Upper lobe of left lung (tissue), 6 donors: Measurements from ENCODE around the gene JAZF1. TPM values are rescaled to one million over a fixed set of nuclear protein-coding genes. Genes with fewer than 3 reads are reported as not detected.

Source experiments
- ATAC-seq, 2 donors: fragments of 200-7000 bp; cut with Tn5 transposase; one replicate each; pipeline ENCODE4 v1.9.1; 2022; ENCODE audit warnings: mild to moderate bottlenecking in 2 of 2, moderate library complexity in 2 of 2; ENCODE audit not compliant: low FRiP score in 2 of 2
- DNase-seq, 2 donors: peaks; one replicate each; pipeline ENCODE4 v3.0.0-alpha.2; 2019 to 2020
- H3K27ac ChIP-seq, 4 donors: fragments of 200-600 bp; sonication (generic); one replicate each; pipeline ENCODE4 v1.5.1; 2016 to 2019
- H3K27me3 ChIP-seq, 4 donors: fragments of 200-600 bp; sonication (generic); one replicate each; pipeline ENCODE4 v1.5.1; 2017 to 2019
- H3K36me3 ChIP-seq, 4 donors: fragments of 200-600 bp; sonication (generic); one replicate each; pipeline ENCODE4 v1.5.1; 2016 to 2019
- H3K4me1 ChIP-seq, 4 donors: fragments of 200-600 bp; sonication (generic); one replicate each; pipeline ENCODE4 v1.5.1; 2018 to 2019
- H3K4me3 ChIP-seq, 4 donors: fragments of 200-600 bp; sonication (generic); one replicate each; pipeline ENCODE4 v1.5.1; 2017 to 2019; ENCODE audit warnings: mild to moderate bottlenecking in 2 of 4, moderate library complexity in 1 of 4
- H3K9me3 ChIP-seq, 4 donors: fragments of 200-600 bp; sonication (generic); one replicate each; pipeline ENCODE4 v1.5.1; 2018 to 2019
- EP300 ChIP-seq, 4 donors: sonication (generic); formaldehyde crosslinking; IDR thresholded peaks; one replicate each; pipeline ENCODE4 v1.5.1; 2017; ENCODE audit warnings: antibody characterized with exemption in 4 of 4, control low read depth in 2 of 4
- POLR2A ChIP-seq, 4 donors: fragments of 450-650 bp; IDR thresholded peaks; one replicate each; pipeline ENCODE4 v1.5.1; 2016 to 2017; ENCODE audit warnings: antibody characterized with exemption in 4 of 4, mild to moderate bottlenecking in 2 of 4
- POLR2AphosphoS5 ChIP-seq, 2 donors: sonication (generic); formaldehyde crosslinking; IDR thresholded peaks; one replicate each; pipeline ENCODE4 v1.5.1; 2017; ENCODE audit warnings: antibody characterized with exemption in 2 of 2
- WGBS, 2 donors: methylation state at CpG; one replicate each; pipeline ENCODE4 v1.1.5; 2017 to 2018; 5-methylcytosine and 5-hydroxymethylcytosine counted together
- total RNA-seq, 6 donors: library from RNA; depleted of rRNA in 4 of 6; stranded (reverse); fragments of >200 nt in 4 of 6; gene quantifications; one replicate each; pipeline versions ENCODE4 v1.1.0 to v1.2.1, GENCODE V29; 2016 to 2021
- TF ChIP-seq, protein P1 (sequence below), 6 experiments: fragments of 450-650 bp in 4 of 6; fragments of 200-600 bp in 2 of 6; sonication (generic) in 2 of 6; IDR thresholded peaks; one replicate each; pipeline ENCODE4 v1.5.1; 2016 to 2019; ENCODE audit warnings: antibody characterized with exemption in 6 of 6
- donor health status: DM: no; HTN: no; CAD: no; lungs with moderate emphysema.
- donor health status: DM: no; HTN: yes; CAD: no; lungs with severe emphysema.

JAZF1 gene
- total RNA-seq, 6 donors from 2014 or later = 4.2 to 19.4 (median 12.4) TPM

DNA sequence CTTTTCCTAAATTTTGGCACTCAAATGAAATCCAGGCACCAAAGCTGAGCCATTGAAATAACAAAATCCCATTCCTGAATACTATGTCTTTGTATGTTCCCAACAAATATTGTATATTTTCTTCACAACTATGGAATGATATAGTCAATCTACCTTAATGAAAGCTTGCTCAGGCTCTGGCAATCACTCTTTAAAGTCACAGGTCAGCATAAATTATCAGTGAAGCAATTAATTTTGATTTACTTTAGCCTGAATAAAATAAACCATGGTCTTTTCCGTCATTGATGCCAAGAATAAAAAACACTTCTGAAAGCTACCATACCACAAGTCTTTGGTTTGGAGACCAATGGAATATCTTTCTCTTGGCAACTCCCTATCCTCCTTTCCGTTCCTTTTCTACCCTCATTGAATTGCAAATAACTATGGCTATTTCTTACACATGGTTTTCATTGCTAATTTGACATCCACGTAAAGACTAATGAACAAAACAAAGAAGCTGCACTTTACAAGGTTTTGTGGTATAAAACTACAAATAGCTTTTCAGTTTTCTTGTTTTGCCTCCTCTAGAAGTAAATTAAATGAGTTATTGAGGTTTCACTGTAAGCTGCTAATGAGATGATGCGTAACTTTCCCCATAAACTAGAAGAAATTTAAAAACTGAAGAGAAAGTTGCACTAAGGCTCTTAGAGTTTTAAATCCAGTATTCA lies 274.1 kb downstream of the JAZF1 start:
- ATAC-seq (no peak), DNase-seq (no peak)
- H3K27ac ChIP-seq = no peak overlapping the region
- H3K27me3 ChIP-seq = no peaks in the 10 kb centered on the region
- no peak overlapping the region for H3K4me3 ChIP-seq
- H3K4me1 ChIP-seq = peaks cover 4 to 7% (median 5%) of the 10 kb centered on the region in 4 donors
- TF ChIP-seq POLR2A (IDR thresholded peaks at IDR 0.05) (no peak), POLR2AphosphoS5 (IDR thresholded peaks at IDR 0.05) (no peak), EP300 (IDR thresholded peaks at IDR 0.05) (no peak)
- TF ChIP-seq, protein P1, sequence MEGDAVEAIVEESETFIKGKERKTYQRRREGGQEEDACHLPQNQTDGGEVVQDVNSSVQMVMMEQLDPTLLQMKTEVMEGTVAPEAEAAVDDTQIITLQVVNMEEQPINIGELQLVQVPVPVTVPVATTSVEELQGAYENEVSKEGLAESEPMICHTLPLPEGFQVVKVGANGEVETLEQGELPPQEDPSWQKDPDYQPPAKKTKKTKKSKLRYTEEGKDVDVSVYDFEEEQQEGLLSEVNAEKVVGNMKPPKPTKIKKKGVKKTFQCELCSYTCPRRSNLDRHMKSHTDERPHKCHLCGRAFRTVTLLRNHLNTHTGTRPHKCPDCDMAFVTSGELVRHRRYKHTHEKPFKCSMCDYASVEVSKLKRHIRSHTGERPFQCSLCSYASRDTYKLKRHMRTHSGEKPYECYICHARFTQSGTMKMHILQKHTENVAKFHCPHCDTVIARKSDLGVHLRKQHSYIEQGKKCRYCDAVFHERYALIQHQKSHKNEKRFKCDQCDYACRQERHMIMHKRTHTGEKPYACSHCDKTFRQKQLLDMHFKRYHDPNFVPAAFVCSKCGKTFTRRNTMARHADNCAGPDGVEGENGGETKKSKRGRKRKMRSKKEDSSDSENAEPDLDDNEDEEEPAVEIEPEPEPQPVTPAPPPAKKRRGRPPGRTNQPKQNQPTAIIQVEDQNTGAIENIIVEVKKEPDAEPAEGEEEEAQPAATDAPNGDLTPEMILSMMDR (IDR thresholded peaks at IDR 0.05) = no peak
- H3K36me3 ChIP-seq = no peaks in the 10 kb centered on the region
- 77 to 84% methylated on average over 4 of the region's 4 CpGs for WGBS, 2 donors
- no peaks in the 10 kb centered on the region for H3K9me3 ChIP-seq

DNA sequence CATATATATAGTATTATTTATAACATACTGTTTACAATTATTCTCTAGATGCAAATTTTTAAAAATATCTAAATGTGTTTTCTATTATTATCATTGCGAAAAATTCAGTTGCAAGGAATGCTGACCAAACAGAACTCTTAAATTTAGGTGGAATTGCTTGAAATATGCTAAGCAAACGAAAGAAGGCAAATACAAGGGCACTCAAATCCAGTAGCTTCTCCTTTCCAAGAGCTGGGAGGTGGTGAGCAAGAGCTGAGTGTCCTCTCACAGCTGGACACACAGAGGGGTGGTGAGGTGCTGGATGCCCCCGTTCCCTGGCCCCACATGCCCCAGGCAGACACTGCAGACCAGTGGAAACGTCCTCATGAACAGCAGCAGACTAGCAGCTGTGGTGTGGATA lies 274.6 kb downstream of the JAZF1 start:
- no peak for TF ChIP-seq EP300 (IDR thresholded peaks at IDR 0.05)
- TF ChIP-seq, protein P1 (IDR thresholded peaks at IDR 0.05) = no peak
- TF ChIP-seq POLR2A (IDR thresholded peaks at IDR 0.05) = no peak
- TF ChIP-seq POLR2AphosphoS5 (IDR thresholded peaks at IDR 0.05) = no peak
- ATAC-seq = no peak
- H3K4me1 ChIP-seq = peaks cover 6 to 13% (median 8%) of the 10 kb centered on the region in 4 donors
- H3K36me3 ChIP-seq = no peaks in the 10 kb centered on the region
- WGBS, 2 donors = 69 to 84% methylated on average over 4 of the region's 4 CpGs
- DNase-seq = no peak
- no peak overlapping the region for H3K27ac ChIP-seq
- H3K27me3 ChIP-seq = no peaks in the 10 kb centered on the region
- no peak overlapping the region for H3K4me3 ChIP-seq
- H3K9me3 ChIP-seq = no peaks in the 10 kb centered on the region

DNA sequence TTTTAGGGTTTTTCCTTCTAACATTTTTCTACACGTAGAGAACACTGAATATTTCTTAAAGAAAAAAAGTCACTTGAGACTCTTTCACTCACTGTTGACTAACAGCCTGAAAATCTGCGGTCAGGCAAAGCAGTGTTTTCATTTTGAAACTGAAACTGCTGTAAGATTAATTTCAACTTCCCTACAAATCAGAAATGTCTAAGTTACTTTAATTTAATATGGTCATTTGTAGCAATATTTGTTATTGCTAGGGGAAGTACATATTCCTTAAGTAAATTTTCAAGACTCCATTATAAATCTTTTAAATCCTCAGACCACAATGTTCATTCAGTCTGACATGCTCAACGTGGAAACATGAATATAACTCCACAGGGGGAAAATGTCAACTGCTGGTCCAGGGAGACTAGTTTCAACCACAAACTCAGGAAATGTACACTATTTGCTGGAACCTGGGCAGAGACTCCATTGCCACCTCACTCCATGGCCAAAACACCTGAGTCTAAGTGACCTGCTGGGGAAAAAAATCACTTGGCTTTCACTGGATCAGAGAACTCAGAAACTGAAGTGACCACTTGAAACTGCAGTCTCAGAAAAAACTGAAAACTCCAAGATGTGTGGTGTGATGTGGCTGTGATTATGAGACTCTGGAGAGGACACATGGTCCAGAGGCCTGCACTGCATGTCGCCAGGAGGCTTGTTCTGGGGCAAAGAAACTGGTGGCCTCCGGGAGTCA lies 279.4 kb downstream of the JAZF1 start:
- Histone ChIP-seq H3K4me1 (peaks cover 12 to 28% (median 21%) of the 10 kb centered on the region in 4 donors), H3K27ac (peak overlapping the region; percentile 46 to 75 (median 68)), H3K9me3 (no peaks in the 10 kb centered on the region), H3K4me3 (peak overlapping the region in 2 of 4 donors; percentile 7 to 19), H3K36me3 (no peaks in the 10 kb centered on the region), H3K27me3 (no peaks in the 10 kb centered on the region)
- DNase-seq (no peak), ATAC-seq (peak; percentile 54 to 76)
- 29 to 32% methylated on average over 5 of the region's 5 CpGs for WGBS, 2 donors
- TF ChIP-seq, protein P1 (IDR thresholded peaks at IDR 0.05) = no peak
- no peak for TF ChIP-seq POLR2A (IDR thresholded peaks at IDR 0.05)
- TF ChIP-seq EP300 (IDR thresholded peaks at IDR 0.05) = no peak

DNA sequence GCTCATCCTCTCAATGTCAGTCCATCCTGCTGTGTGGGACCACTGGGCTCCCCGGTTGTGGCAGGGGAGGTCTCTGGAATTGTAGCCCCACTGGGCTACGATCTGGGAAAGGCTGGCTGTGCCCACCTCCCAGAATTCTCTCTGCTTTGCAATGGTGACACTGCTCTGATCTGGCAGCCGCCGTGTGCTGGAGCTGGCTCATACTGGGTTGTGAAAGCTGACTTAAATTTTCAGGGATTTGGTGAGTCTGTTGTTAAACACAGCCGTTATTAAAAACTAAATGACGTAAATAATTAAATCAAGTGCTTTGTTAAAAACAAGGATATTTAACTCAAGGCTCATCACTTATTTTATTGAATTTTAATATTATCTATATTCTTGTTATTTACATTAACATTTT lies 280.6 kb downstream of the JAZF1 start:
- Histone ChIP-seq H3K27me3 (no peaks in the 10 kb centered on the region), H3K4me1 (peaks cover 17 to 36% (median 28%) of the 10 kb centered on the region in 4 donors), H3K9me3 (no peaks in the 10 kb centered on the region), H3K27ac (peak overlapping the region in 1 of 4 donors; percentile 27), H3K36me3 (no peaks in the 10 kb centered on the region), H3K4me3 (no peak overlapping the region)
- TF ChIP-seq POLR2A (IDR thresholded peaks at IDR 0.05) (no peak), EP300 (IDR thresholded peaks at IDR 0.05) (no peak), POLR2AphosphoS5 (IDR thresholded peaks at IDR 0.05) (no peak)
- TF ChIP-seq, protein P1 (IDR thresholded peaks at IDR 0.05) = no peak
- DNase-seq (no peak), ATAC-seq (no peak)
- 95 to 98% methylated on average over 4 to 6 of the region's 6 CpGs for whole genome bisulfite sequencing, 2 donors
